Progenitor cell of endocrine pancreas (in vitro differentiated cells): ENCODE results near the gene AGTR1. TPM values are rescaled to one million over a fixed set of nuclear protein-coding genes. Genes with fewer than 3 reads are reported as not detected.
"Not testable (repeated sequence)": the region's sequence is repeated elsewhere in the genome, so short reads cannot be mapped to it uniquely, and the experiment has no call there.

Experiments used
- DNase-seq: peaks from one replicate; pipeline ENCODE4 v3.0.0; 2021; ENCODE audit warnings: low spot score; ENCODE audit not compliant: unreplicated experiment
- H3K27ac Mint-ChIP-seq: 2 replicates; pipeline ENCODE4 v1.8.0; 2021; ENCODE audit warnings: mild to moderate bottlenecking, moderate library complexity, mixed read lengths
- H3K27me3 Mint-ChIP-seq: 2 replicates; pipeline ENCODE4 v1.8.0; 2021; ENCODE audit warnings: mixed read lengths
- H3K36me3 Mint-ChIP-seq: 2 replicates; pipeline ENCODE4 v1.8.0; 2022; ENCODE audit warnings: mixed read lengths; ENCODE audit not compliant: insufficient read depth
- H3K4me1 Mint-ChIP-seq: 2 replicates; pipeline ENCODE4 v1.8.0; 2021; ENCODE audit warnings: low read depth, mixed read lengths
- H3K4me3 Mint-ChIP-seq: 2 replicates; pipeline ENCODE4 v1.8.0; 2021; ENCODE audit warnings: low read depth, mild to moderate bottlenecking, moderate library complexity, mixed read lengths
- H3K9me3 Mint-ChIP-seq: 2 replicates; pipeline ENCODE4 v1.8.0; 2021; ENCODE audit warnings: low read depth, mixed read lengths
- CTCF ChIP-seq: fragments of 200-600 bp; sonication (generic); IDR thresholded peaks from one replicate; pipeline ENCODE4 v1.5.0; 2021; ENCODE audit warnings: antibody characterized with exemption, mild to moderate bottlenecking; ENCODE audit not compliant: unreplicated experiment
- total RNA-seq: library from RNA; stranded (reverse); gene quantifications from 2 replicates; pipeline ENCODE4 v1.2.1, GENCODE V29; 2021

Gene AGTR1
- total RNA-seq, 1 donor from 2014 or later = 8.2 TPM

- TF ChIP-seq CTCF = no peak
- H3K4me1 Mint-ChIP-seq = no peaks in the 10 kb centered on the region
- no peak overlapping the region for H3K4me3 Mint-ChIP-seq
- no peaks in the 10 kb centered on the region for H3K27me3 Mint-ChIP-seq
- DNase-seq = no peak
- no peak overlapping the region for H3K27ac Mint-ChIP-seq
- H3K36me3 Mint-ChIP-seq = no peaks in the 10 kb centered on the region
- H3K9me3 Mint-ChIP-seq = no peaks in the 10 kb centered on the region
Observed at GRCh38 chr3:148748283-148748682, 50.6 kb downstream of the AGTR1 start.

GRCh38 chr3:148750296-148750695 is 52.6 kb downstream of the AGTR1 start:
- Mint-ChIP-seq H3K4me1 (no peaks in the 10 kb centered on the region), H3K9me3 (no peaks in the 10 kb centered on the region), H3K27ac (no peak overlapping the region), H3K27me3 (no peaks in the 10 kb centered on the region), H3K36me3 (no peaks in the 10 kb centered on the region), H3K4me3 (no peak overlapping the region)
- no peak for TF ChIP-seq CTCF
- DNase-seq = no peak

DNA sequence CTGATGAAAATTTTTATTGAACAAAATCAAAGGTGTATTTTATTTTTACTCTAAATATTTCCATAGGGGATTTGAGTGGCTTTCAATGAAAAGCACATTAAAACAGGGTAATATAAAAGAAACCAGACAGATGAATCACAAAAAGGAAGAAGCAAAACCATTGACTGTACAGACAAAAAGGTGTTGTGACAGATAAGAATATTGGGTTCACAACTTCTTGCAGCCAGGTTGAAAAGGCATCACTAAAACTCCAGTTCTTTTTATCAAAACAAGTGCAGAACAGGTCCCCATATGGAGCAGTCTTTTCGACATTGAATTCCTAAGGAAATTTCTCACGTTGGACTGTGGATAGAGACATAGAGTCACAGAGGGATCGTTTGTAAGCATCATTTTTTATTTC is 53.8 kb downstream of the AGTR1 start:
- H3K4me1 Mint-ChIP-seq = no peaks in the 10 kb centered on the region
- H3K36me3 Mint-ChIP-seq = no peaks in the 10 kb centered on the region
- H3K27ac Mint-ChIP-seq = no peak overlapping the region
- TF ChIP-seq CTCF = no peak
- no peaks in the 10 kb centered on the region for H3K9me3 Mint-ChIP-seq
- H3K4me3 Mint-ChIP-seq = no peak overlapping the region
- no peaks in the 10 kb centered on the region for H3K27me3 Mint-ChIP-seq
- DNase-seq = no peak

DNA sequence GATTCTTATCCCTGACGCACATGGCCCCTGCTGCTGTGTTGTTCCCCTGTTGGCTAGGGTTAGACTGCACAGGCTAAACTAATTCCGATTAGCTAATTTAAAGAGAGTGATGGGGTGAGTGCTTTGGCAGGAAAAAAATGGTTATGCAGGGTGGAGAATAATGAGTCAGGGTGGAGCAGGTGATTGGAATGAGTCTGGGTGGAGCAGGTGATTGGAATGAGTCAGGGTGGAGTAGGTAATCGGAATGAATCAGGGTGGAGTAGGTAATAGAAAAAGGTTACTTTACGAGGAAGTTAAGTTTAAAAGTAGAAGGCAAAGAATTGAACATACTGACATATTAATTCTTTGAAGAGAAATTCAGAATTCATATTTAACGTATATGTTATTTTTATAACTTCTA is 55.7 kb downstream of the AGTR1 start:
- not testable (repeated sequence) for H3K4me3 Mint-ChIP-seq, H3K36me3 Mint-ChIP-seq, H3K27me3 Mint-ChIP-seq, H3K27ac Mint-ChIP-seq, H3K9me3 Mint-ChIP-seq, DNase-seq, H3K4me1 Mint-ChIP-seq

- Mint-ChIP-seq H3K27ac (no peak overlapping the region), H3K9me3 (no peaks in the 10 kb centered on the region)
Observed at GRCh38 chr3:148755570-148755969, 57.9 kb downstream of the AGTR1 start.

GRCh38 chr3:148756311-148756710 is 58.6 kb downstream of the AGTR1 start:
- Mint-ChIP-seq H3K36me3 (no peaks in the 10 kb centered on the region), H3K4me1 (no peaks in the 10 kb centered on the region), H3K27ac (no peak overlapping the region), H3K27me3 (no peaks in the 10 kb centered on the region), H3K9me3 (peaks cover 2% of the 10 kb centered on the region), H3K4me3 (no peak overlapping the region)
- TF ChIP-seq CTCF = no peak
- no peak for DNase-seq

More at GRCh38 chr3:148755570-148755969, 57.9 kb downstream of the AGTR1 start:
- H3K36me3 Mint-ChIP-seq = no peaks in the 10 kb centered on the region
- no peak for TF ChIP-seq CTCF
- DNase-seq = no peak
- H3K4me3 Mint-ChIP-seq = no peak overlapping the region
- H3K4me1 Mint-ChIP-seq = no peaks in the 10 kb centered on the region
- no peaks in the 10 kb centered on the region for H3K27me3 Mint-ChIP-seq
